ENCODE data around the gene EID1.

EID1 gene

GRCh38 chr15:48913141-48913540 lies 35.2 kb downstream of the EID1 start:
- no peak overlapping the region for H3K9ac ChIP-seq (ENCODE audit: low read length)
- DNase-seq (ENCODE audit: low read depth), result no peak
- no peak overlapping the region for H3K4me3 ChIP-seq (ENCODE audit: low read length)
- H3K9me3 ChIP-seq (ENCODE audit: control insufficient read depth, low read length), result no peaks in the 10 kb centered on the region
- H3K4me1 ChIP-seq (ENCODE audit: control insufficient read depth, insufficient read depth, low read length), result peaks cover 5% of the 10 kb centered on the region
- no peaks in the 10 kb centered on the region for H3K36me3 ChIP-seq (ENCODE audit: control insufficient read depth, insufficient read depth, low read length, severe bottlenecking)
- no peaks in the 10 kb centered on the region for H3K27me3 ChIP-seq (replicated peaks; ENCODE audit: control insufficient read depth, insufficient read depth, low read length)

DNA sequence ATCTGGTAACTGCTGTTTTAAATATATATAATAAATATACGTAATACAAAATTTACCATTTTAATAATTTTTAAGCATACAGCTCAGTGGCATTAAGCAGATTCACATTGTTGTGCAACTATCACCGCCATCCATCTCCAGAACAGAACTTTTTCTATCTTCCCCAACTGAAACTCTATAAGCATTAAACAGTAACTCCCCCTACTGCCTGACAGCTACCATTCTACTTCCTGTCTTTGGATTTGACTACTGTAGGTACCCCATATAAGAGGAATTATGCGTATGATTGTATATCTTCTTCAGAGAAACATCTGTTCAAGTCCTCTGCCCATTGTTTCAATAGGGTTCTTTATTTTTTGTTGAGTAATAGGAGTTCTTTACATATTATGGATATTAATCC lies 36.8 kb downstream of the EID1 start:
- no peak for DNase-seq (ENCODE audit: low read depth)
- Histone ChIP-seq H3K9ac (ENCODE audit: low read length) (no peak overlapping the region), H3K27me3 (replicated peaks; ENCODE audit: control insufficient read depth, insufficient read depth, low read length) (no peaks in the 10 kb centered on the region), H3K36me3 (ENCODE audit: control insufficient read depth, insufficient read depth, low read length, severe bottlenecking) (no peaks in the 10 kb centered on the region), H3K4me1 (ENCODE audit: control insufficient read depth, insufficient read depth, low read length) (peaks cover 5% of the 10 kb centered on the region), H3K4me3 (ENCODE audit: low read length) (no peak overlapping the region), H3K9me3 (ENCODE audit: control insufficient read depth, low read length) (no peaks in the 10 kb centered on the region)

DNA sequence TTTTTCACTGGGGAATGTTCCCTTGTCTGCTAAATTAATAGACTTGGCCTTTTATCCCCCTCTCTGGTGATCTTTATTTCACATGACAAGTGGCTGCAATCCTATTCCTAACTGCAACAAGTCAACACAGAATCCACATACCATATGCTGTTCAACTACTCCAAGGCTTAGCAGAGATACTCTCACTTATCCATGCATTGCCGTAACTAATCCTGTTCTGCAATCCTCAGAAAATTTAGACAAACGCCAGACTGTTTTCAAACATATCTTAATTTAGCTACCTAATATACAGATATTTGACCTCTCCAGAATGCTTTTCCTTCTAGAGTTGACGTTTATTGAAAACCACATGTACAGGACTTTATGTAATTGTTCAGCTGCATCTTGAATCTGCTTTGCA lies 37.9 kb downstream of the EID1 start:
- H3K27me3 ChIP-seq (replicated peaks; ENCODE audit: control insufficient read depth, insufficient read depth, low read length), result no peaks in the 10 kb centered on the region
- H3K9me3 ChIP-seq (ENCODE audit: control insufficient read depth, low read length), result no peaks in the 10 kb centered on the region
- H3K36me3 ChIP-seq (ENCODE audit: control insufficient read depth, insufficient read depth, low read length, severe bottlenecking), result no peaks in the 10 kb centered on the region
- no peak overlapping the region for H3K4me3 ChIP-seq (ENCODE audit: low read length)
- DNase-seq (ENCODE audit: low read depth), result peak; percentile 26
- H3K9ac ChIP-seq (ENCODE audit: low read length), result no peak overlapping the region
- peaks cover 5% of the 10 kb centered on the region for H3K4me1 ChIP-seq (ENCODE audit: control insufficient read depth, insufficient read depth, low read length)

DNA sequence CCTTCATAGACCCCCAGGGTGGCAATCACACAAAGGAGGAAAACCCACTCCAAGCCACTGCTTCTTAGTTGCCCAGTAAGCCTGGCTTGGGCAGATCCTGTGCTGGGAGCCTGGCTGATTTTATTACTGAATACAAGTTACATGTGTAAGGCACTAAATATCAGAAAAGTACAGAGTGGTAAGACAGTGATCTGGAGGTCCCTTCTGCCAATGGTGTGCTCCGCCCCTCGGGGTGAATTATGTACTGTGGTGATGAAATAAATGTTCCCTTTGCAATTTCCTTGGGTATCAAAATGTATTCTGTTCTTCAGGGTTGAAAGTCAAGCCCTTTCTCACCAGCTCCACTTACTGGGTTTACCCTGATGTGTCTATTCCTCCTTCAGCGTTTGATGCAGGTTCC lies 38.8 kb downstream of the EID1 start:
- no peak overlapping the region for H3K9ac ChIP-seq (ENCODE audit: low read length)

DNA sequence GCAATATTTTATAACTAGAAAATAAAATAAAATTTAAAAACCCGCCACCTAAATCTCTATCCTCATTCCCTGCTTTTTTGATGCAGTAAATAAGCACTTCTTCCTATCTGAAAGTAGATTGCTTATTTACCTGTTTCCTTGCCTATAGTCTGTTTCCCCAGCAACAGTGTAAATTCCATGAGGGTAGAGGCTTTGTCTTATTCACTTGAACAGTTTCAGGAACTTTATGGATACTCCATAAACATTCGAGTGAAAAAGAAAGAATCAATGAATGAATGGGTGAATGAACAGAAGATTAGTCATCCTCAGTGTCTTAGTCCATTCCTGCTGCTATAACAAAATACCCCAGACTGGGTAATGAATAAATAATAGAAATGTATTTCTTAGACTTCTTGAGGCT lies 44.1 kb downstream of the EID1 start:
- H3K4me1 ChIP-seq (ENCODE audit: control insufficient read depth, insufficient read depth, low read length), result peaks cover 16% of the 10 kb centered on the region
- no peaks in the 10 kb centered on the region for H3K27me3 ChIP-seq (replicated peaks; ENCODE audit: control insufficient read depth, insufficient read depth, low read length)
- H3K9me3 ChIP-seq (ENCODE audit: control insufficient read depth, low read length), result no peaks in the 10 kb centered on the region
- no peaks in the 10 kb centered on the region for H3K36me3 ChIP-seq (ENCODE audit: control insufficient read depth, insufficient read depth, low read length, severe bottlenecking)
- no peak for DNase-seq (ENCODE audit: low read depth)
- H3K4me3 ChIP-seq (ENCODE audit: low read length), result no peak overlapping the region
- H3K9ac ChIP-seq (ENCODE audit: low read length), result no peak overlapping the region

More for the DNA sequence above, 38.8 kb downstream of the EID1 start:
- H3K4me1 ChIP-seq (ENCODE audit: control insufficient read depth, insufficient read depth, low read length), result peaks cover 5% of the 10 kb centered on the region
- no peaks in the 10 kb centered on the region for H3K9me3 ChIP-seq (ENCODE audit: control insufficient read depth, low read length)
- no peaks in the 10 kb centered on the region for H3K36me3 ChIP-seq (ENCODE audit: control insufficient read depth, insufficient read depth, low read length, severe bottlenecking)
- H3K4me3 ChIP-seq (ENCODE audit: low read length), result no peak overlapping the region
- no peaks in the 10 kb centered on the region for H3K27me3 ChIP-seq (replicated peaks; ENCODE audit: control insufficient read depth, insufficient read depth, low read length)
- DNase-seq (ENCODE audit: low read depth), result no peak

- Histone ChIP-seq H3K36me3 (ENCODE audit: control insufficient read depth, insufficient read depth, low read length, severe bottlenecking) (no peaks in the 10 kb centered on the region), H3K4me1 (ENCODE audit: control insufficient read depth, insufficient read depth, low read length) (peaks cover 19% of the 10 kb centered on the region), H3K9ac (ENCODE audit: low read length) (no peak overlapping the region), H3K9me3 (ENCODE audit: control insufficient read depth, low read length) (no peaks in the 10 kb centered on the region), H3K4me3 (ENCODE audit: low read length) (peak overlapping the region; percentile 19), H3K27me3 (replicated peaks; ENCODE audit: control insufficient read depth, insufficient read depth, low read length) (no peaks in the 10 kb centered on the region)
- no peak for DNase-seq (ENCODE audit: low read depth)
Observed at GRCh38 chr15:48924528-48925393, 46.8 kb downstream of the EID1 start.

DNA sequence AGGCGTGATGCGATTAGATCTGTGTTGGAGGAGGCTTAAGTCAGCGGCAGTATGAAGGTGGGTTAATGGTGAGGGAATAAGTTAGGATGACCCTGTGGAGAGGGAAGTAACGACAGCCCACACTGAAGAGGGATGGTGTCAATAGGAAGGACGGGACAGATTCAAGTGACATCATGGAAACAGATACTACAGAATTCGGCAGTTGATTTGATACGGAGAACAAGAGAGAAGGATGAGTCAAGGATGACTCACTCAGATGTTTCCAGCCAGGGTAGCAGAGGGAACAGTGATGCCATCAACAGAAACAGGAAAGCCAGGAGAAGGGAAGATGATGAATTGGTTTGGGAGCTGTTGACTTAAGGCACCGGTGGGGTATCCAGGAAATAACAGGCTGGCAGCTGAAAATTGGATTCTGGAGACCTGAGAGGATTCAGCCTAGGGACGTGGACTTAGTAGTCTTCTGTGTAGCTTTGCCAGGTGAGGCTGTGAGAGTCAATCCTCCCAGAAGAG lies 47.8 kb downstream of the EID1 start:
- Histone ChIP-seq H3K4me3 (ENCODE audit: low read length) (peak overlapping the region; percentile 40), H3K27me3 (replicated peaks; ENCODE audit: control insufficient read depth, insufficient read depth, low read length) (no peaks in the 10 kb centered on the region), H3K4me1 (ENCODE audit: control insufficient read depth, insufficient read depth, low read length) (peaks cover 19% of the 10 kb centered on the region), H3K9me3 (ENCODE audit: control insufficient read depth, low read length) (no peaks in the 10 kb centered on the region), H3K9ac (ENCODE audit: low read length) (no peak overlapping the region), H3K36me3 (ENCODE audit: control insufficient read depth, insufficient read depth, low read length, severe bottlenecking) (no peaks in the 10 kb centered on the region)
- peak; percentile 79 for DNase-seq (ENCODE audit: low read depth)

GRCh38 chr15:48928877-48929538 lies 51.1 kb downstream of the EID1 start:
- H3K9ac ChIP-seq (ENCODE audit: low read length), result no peak overlapping the region
- H3K27me3 ChIP-seq (replicated peaks; ENCODE audit: control insufficient read depth, insufficient read depth, low read length), result no peaks in the 10 kb centered on the region
- H3K36me3 ChIP-seq (ENCODE audit: control insufficient read depth, insufficient read depth, low read length, severe bottlenecking), result no peaks in the 10 kb centered on the region
- H3K4me3 ChIP-seq (ENCODE audit: low read length), result no peak overlapping the region
- peaks cover 19% of the 10 kb centered on the region for H3K4me1 ChIP-seq (ENCODE audit: control insufficient read depth, insufficient read depth, low read length)
- H3K9me3 ChIP-seq (ENCODE audit: control insufficient read depth, low read length), result no peaks in the 10 kb centered on the region
- DNase-seq (ENCODE audit: low read depth), result no peak

DNA sequence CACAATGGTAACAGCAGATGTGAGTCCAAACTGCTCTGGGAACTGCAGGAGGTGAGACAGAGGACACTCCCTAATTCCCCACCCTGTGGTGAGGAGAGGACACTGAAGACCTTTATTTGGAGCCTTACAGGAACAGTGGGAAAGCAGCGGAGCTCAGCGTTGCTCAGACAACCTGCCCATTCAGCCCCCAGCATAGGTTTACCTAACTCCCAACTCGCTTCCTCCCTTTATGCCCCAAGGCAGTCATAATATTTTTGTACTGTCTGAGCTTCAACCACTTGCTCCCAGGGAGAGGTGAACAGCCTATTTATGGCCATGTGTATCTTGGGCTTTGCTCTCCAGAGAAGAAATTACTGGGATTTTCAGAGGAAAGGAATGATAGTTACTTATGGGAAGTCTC lies 51.7 kb downstream of the EID1 start:
- Histone ChIP-seq H3K4me1 (ENCODE audit: control insufficient read depth, insufficient read depth, low read length) (peaks cover 16% of the 10 kb centered on the region), H3K9me3 (ENCODE audit: control insufficient read depth, low read length) (no peaks in the 10 kb centered on the region), H3K36me3 (ENCODE audit: control insufficient read depth, insufficient read depth, low read length, severe bottlenecking) (no peaks in the 10 kb centered on the region), H3K9ac (ENCODE audit: low read length) (no peak overlapping the region), H3K27me3 (replicated peaks; ENCODE audit: control insufficient read depth, insufficient read depth, low read length) (no peaks in the 10 kb centered on the region), H3K4me3 (ENCODE audit: low read length) (no peak overlapping the region)
- DNase-seq (ENCODE audit: low read depth), result no peak
